ENCODE results near the gene FLT4. TPM values are rescaled to one million over a fixed set of nuclear protein-coding genes. Genes with fewer than 3 reads are reported as not detected.

The FLT4 gene
- total and polyA plus RNA-seq, 2 donors (not counting 1 experiment from before 2014, with no cell fraction given), result 0.17 TPM; not detected in 1

- no peaks in the 10 kb centered on the region for H3K9me3 ChIP-seq (ENCODE audit: control insufficient read depth, insufficient read depth, low read depth, low read length)
- no peaks in the 10 kb centered on the region for H3K27me3 ChIP-seq (ENCODE audit: control insufficient read depth, insufficient read depth, low read length)
- H3K4me1 ChIP-seq (ENCODE audit: control insufficient read depth, extremely low read depth, insufficient read depth, low read length), result no peaks in the 10 kb centered on the region
- no peak for DNase-seq (ENCODE audit: low read depth in 2 of 2)
- no peak overlapping the region for H3K4me2 ChIP-seq (ENCODE audit: extremely low read depth, insufficient read depth, low read length)
- H3K9ac ChIP-seq (ENCODE audit: insufficient read depth, low read length), result no peak overlapping the region
- no peaks in the 10 kb centered on the region for H3K36me3 ChIP-seq (ENCODE audit: control insufficient read depth, insufficient read depth, low read length)
- no peak overlapping the region for H2AFZ ChIP-seq (ENCODE audit: low read length)
- no peaks in the 10 kb centered on the region for H3K79me2 ChIP-seq (ENCODE audit: control insufficient read depth, insufficient read depth, low read length)
- no peak overlapping the region for H3K27ac ChIP-seq (ENCODE audit: insufficient read depth, low read length)
- H3K4me3 ChIP-seq (replicated peaks in 1 of 4; ENCODE audit: control extremely low read depth in 1 of 4, insufficient read depth in 1 of 4, low read depth in 3 of 4, low read length in 4 of 4), result no peak overlapping the region
- TF ChIP-seq CTCF (conservative IDR thresholded peaks at IDR 0.05 in 1 of 2, IDR thresholded peaks at IDR 0.05 in 1 of 2; ENCODE audit: low read depth in 1 of 2, low read length in 2 of 2) (no peak), EZH2 (IDR thresholded peaks at IDR 0.05; ENCODE audit: low read length, missing control alignments) (no peak)
- no peaks in the 10 kb centered on the region for H4K20me1 ChIP-seq (ENCODE audit: control insufficient read depth, extremely low read depth, insufficient read depth, low read length)
These were observed 48.8 kb downstream of the FLT4 start for GRCh38 chr5:180600554-180601041.

- DNase-seq (ENCODE audit: low read depth in 2 of 2), result no peak
- H3K27ac ChIP-seq (ENCODE audit: insufficient read depth, low read length), result no peak overlapping the region
- no peaks in the 10 kb centered on the region for H3K27me3 ChIP-seq (ENCODE audit: control insufficient read depth, insufficient read depth, low read length)
- no peaks in the 10 kb centered on the region for H3K9me3 ChIP-seq (ENCODE audit: control insufficient read depth, insufficient read depth, low read depth, low read length)
- H3K4me2 ChIP-seq (ENCODE audit: extremely low read depth, insufficient read depth, low read length), result no peak overlapping the region
- no peaks in the 10 kb centered on the region for H3K4me1 ChIP-seq (ENCODE audit: control insufficient read depth, extremely low read depth, insufficient read depth, low read length)
- H2AFZ ChIP-seq (ENCODE audit: low read length), result no peak overlapping the region
- no peak overlapping the region for H3K9ac ChIP-seq (ENCODE audit: insufficient read depth, low read length)
- H3K4me3 ChIP-seq (replicated peaks in 1 of 4; ENCODE audit: control extremely low read depth in 1 of 4, insufficient read depth in 1 of 4, low read depth in 3 of 4, low read length in 4 of 4), result no peak overlapping the region
- no peaks in the 10 kb centered on the region for H3K36me3 ChIP-seq (ENCODE audit: control insufficient read depth, insufficient read depth, low read length)
- TF ChIP-seq EZH2 (IDR thresholded peaks at IDR 0.05; ENCODE audit: low read length, missing control alignments) (no peak), CTCF (conservative IDR thresholded peaks at IDR 0.05 in 1 of 2, IDR thresholded peaks at IDR 0.05 in 1 of 2; ENCODE audit: low read depth in 1 of 2, low read length in 2 of 2) (no peak)
- no peaks in the 10 kb centered on the region for H3K79me2 ChIP-seq (ENCODE audit: control insufficient read depth, insufficient read depth, low read length)
- no peaks in the 10 kb centered on the region for H4K20me1 ChIP-seq (ENCODE audit: control insufficient read depth, extremely low read depth, insufficient read depth, low read length)
These were observed 49.3 kb downstream of the FLT4 start for GRCh38 chr5:180599981-180600553.

GRCh38 chr5:180599590-180599914 is 49.8 kb downstream of the FLT4 start:
- Histone ChIP-seq H3K9me3 (ENCODE audit: control insufficient read depth, insufficient read depth, low read depth, low read length) (no peaks in the 10 kb centered on the region), H3K4me2 (ENCODE audit: extremely low read depth, insufficient read depth, low read length) (no peak overlapping the region), H3K27me3 (ENCODE audit: control insufficient read depth, insufficient read depth, low read length) (no peaks in the 10 kb centered on the region), H3K27ac (ENCODE audit: insufficient read depth, low read length) (no peak overlapping the region), H3K79me2 (ENCODE audit: control insufficient read depth, insufficient read depth, low read length) (no peaks in the 10 kb centered on the region), H3K4me3 (replicated peaks in 1 of 4; ENCODE audit: control extremely low read depth in 1 of 4, insufficient read depth in 1 of 4, low read depth in 3 of 4, low read length in 4 of 4) (no peak overlapping the region), H3K36me3 (ENCODE audit: control insufficient read depth, insufficient read depth, low read length) (no peaks in the 10 kb centered on the region), H3K4me1 (ENCODE audit: control insufficient read depth, extremely low read depth, insufficient read depth, low read length) (no peaks in the 10 kb centered on the region), H3K9ac (ENCODE audit: insufficient read depth, low read length) (no peak overlapping the region), H4K20me1 (ENCODE audit: control insufficient read depth, extremely low read depth, insufficient read depth, low read length) (no peaks in the 10 kb centered on the region), H2AFZ (ENCODE audit: low read length) (no peak overlapping the region)
- no peak for DNase-seq (ENCODE audit: low read depth in 2 of 2)
- TF ChIP-seq CTCF (conservative IDR thresholded peaks at IDR 0.05 in 1 of 2, IDR thresholded peaks at IDR 0.05 in 1 of 2; ENCODE audit: low read depth in 1 of 2, low read length in 2 of 2) (no peak), EZH2 (IDR thresholded peaks at IDR 0.05; ENCODE audit: low read length, missing control alignments) (no peak)
